Thyroid gland (tissue), 4 donors: ENCODE data around the gene FOXP1. TPM values are rescaled to one million over a fixed set of nuclear protein-coding genes. Genes with fewer than 3 reads are reported as not detected.
A peak's percentile ranks its signal among the peaks of the same experiment; 100 is the strongest.

Experiments
- DNase-seq, 2 donors: peaks; one replicate each; pipeline ENCODE4 v3.0.0-alpha.2; 2019
- H3K27ac ChIP-seq, 3 donors: fragments of 200-600 bp; sonication (generic); 1 replicate in 2 of 3; 2 replicates in 1 of 3; pipeline ENCODE4 v1.5.1; 2016 to 2019; ENCODE audit warnings: mild to moderate bottlenecking in 1 of 3, moderate library complexity in 1 of 3
- H3K27me3 ChIP-seq: fragments of 200-600 bp; sonication (generic); one replicate; pipeline ENCODE4 v1.5.1; 2019
- H3K36me3 ChIP-seq, 2 donors: fragments of 200-600 bp; sonication (generic); one replicate each; pipeline ENCODE4 v1.5.1; 2016 to 2019
- H3K4me1 ChIP-seq, 2 donors: fragments of 200-600 bp; sonication (generic); one replicate each; pipeline ENCODE4 v1.5.1; 2017 to 2019
- H3K4me3 ChIP-seq, 3 donors: fragments of 200-600 bp; sonication (generic); replicated peaks in 1 of 3; 1 replicate in 2 of 3; 2 replicates in 1 of 3; pipeline ENCODE4 v1.5.1; 2016; ENCODE audit warnings: mild to moderate bottlenecking in 1 of 3
- H3K9me3 ChIP-seq: fragments of 200-600 bp; sonication (generic); one replicate; pipeline ENCODE4 v1.5.1; 2017
- POLR2A ChIP-seq, 2 donors: fragments of 450-650 bp; IDR thresholded peaks; one replicate each; pipeline ENCODE4 v1.6.1; 2017; ENCODE audit warnings: antibody characterized with exemption in 2 of 2, mild to moderate bottlenecking in 2 of 2, moderate library complexity in 1 of 2
- WGBS, 2 donors: methylation state at CpG; one replicate each; pipeline ENCODE4 v1.1.5; 2017; 5-methylcytosine and 5-hydroxymethylcytosine counted together
- intact Hi-C: fragments of 100-400 bp; cut with DNase I; formaldehyde crosslinking; loops from one replicate; pipeline ENCODE4 v1.15.1; 2023
- total RNA-seq, 4 donors: library from RNA; depleted of rRNA; stranded (reverse); fragments of >200 nt; gene quantifications; one replicate each; pipeline ENCODE4 v1.2.3, GENCODE V29; 2016
- TF ChIP-seq, protein P1 (sequence below), 6 experiments: fragments of 200-600 bp in 3 of 6; fragments of 450-650 bp in 3 of 6; sonication (generic) in 3 of 6; IDR thresholded peaks; one replicate each; pipeline ENCODE4 v1.5.1; 2016 to 2019; ENCODE audit warnings: antibody characterized with exemption in 6 of 6, mild to moderate bottlenecking in 2 of 6, inconsistent platforms in 1 of 6, moderate library complexity in 1 of 6

Gene FOXP1
- total RNA-seq, 4 donors from 2014 or later, result 111 to 187 (median 141) TPM

DNA sequence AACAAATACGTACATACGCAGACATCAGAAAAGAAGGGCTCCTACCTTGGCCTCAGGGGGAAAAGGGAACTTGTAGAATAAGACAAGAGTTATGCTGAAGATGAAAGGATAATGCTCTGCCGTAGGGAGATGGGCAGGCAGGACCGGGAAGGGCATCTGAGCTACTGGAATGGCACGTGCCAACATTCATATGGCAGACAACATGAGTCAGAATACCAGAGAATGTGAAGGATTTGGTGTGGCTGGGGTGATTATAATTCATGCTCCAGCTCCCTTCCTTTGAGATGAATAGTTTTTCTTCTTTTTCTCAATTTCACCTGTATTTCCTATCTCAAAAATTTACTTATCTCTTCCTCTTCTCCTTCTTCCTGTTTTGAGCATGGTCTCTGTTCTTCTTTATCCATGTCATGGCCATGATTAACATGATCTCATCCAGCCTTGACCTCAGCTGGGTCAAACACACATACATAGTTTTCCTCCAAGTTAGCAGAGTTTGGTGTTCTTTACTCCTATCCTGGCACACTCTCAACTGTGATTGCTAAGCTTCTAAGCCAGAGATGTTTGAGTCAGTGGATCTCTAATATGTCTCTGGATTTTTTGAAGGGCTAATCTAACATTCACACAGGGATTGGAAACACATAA is 507.0 kb downstream of the FOXP1 start:
- WGBS, 2 donors, result 96 to 97% methylated on average over 5 of the region's 5 CpGs

GRCh38 chr3:71075494-71075893 is 508.0 kb downstream of the FOXP1 start:
- Histone ChIP-seq H3K4me3 (no peak overlapping the region), H3K27me3 (no peaks in the 10 kb centered on the region), H3K27ac (no peak overlapping the region), H3K36me3 (no peaks in the 10 kb centered on the region), H3K9me3 (no peaks in the 10 kb centered on the region), H3K4me1 (peaks cover 10 to 15% of the 10 kb centered on the region in 2 donors)
- 96 to 98% methylated on average over 2 of the region's 2 CpGs for WGBS, 2 donors
- DNase-seq, result no peak
- intact Hi-C loops, result no loop called here
- no peak for TF ChIP-seq POLR2A (IDR thresholded peaks at IDR 0.05)
- TF ChIP-seq, protein P1, sequence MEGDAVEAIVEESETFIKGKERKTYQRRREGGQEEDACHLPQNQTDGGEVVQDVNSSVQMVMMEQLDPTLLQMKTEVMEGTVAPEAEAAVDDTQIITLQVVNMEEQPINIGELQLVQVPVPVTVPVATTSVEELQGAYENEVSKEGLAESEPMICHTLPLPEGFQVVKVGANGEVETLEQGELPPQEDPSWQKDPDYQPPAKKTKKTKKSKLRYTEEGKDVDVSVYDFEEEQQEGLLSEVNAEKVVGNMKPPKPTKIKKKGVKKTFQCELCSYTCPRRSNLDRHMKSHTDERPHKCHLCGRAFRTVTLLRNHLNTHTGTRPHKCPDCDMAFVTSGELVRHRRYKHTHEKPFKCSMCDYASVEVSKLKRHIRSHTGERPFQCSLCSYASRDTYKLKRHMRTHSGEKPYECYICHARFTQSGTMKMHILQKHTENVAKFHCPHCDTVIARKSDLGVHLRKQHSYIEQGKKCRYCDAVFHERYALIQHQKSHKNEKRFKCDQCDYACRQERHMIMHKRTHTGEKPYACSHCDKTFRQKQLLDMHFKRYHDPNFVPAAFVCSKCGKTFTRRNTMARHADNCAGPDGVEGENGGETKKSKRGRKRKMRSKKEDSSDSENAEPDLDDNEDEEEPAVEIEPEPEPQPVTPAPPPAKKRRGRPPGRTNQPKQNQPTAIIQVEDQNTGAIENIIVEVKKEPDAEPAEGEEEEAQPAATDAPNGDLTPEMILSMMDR (IDR thresholded peaks at IDR 0.05), result no peak

More for the DNA sequence above, 507.0 kb downstream of the FOXP1 start:
- Histone ChIP-seq H3K36me3 (no peaks in the 10 kb centered on the region), H3K9me3 (no peaks in the 10 kb centered on the region), H3K4me3 (no peak overlapping the region), H3K27me3 (no peaks in the 10 kb centered on the region), H3K4me1 (peaks cover 1 to 7% of the 10 kb centered on the region in 2 donors), H3K27ac (no peak overlapping the region)
- DNase-seq, result no peak
- TF ChIP-seq, protein P1 (IDR thresholded peaks at IDR 0.05), result no peak
- no peak for TF ChIP-seq POLR2A (IDR thresholded peaks at IDR 0.05)
- intact Hi-C loops, result no loop called here

- Histone ChIP-seq H3K4me3 (no peak overlapping the region), H3K27me3 (no peaks in the 10 kb centered on the region), H3K9me3 (no peaks in the 10 kb centered on the region), H3K4me1 (peaks cover 10 to 26% of the 10 kb centered on the region in 2 donors), H3K36me3 (no peaks in the 10 kb centered on the region), H3K27ac (no peak overlapping the region)
- DNase-seq, result no peak
- 88 to 90% methylated on average over 3 of the region's 3 CpGs for WGBS, 2 donors
- TF ChIP-seq POLR2A (IDR thresholded peaks at IDR 0.05), result no peak
- TF ChIP-seq, protein P1 (IDR thresholded peaks at IDR 0.05), result no peak
- intact Hi-C loops, result no loop called here
These were observed 509.1 kb downstream of the FOXP1 start for GRCh38 chr3:71074423-71074822.

- intact Hi-C loops, result no loop called here
- Histone ChIP-seq H3K4me1 (peaks cover 10 to 27% of the 10 kb centered on the region in 2 donors), H3K36me3 (no peaks in the 10 kb centered on the region), H3K9me3 (no peaks in the 10 kb centered on the region), H3K27ac (peak overlapping the region in 1 of 3 donors; percentile 30), H3K27me3 (no peaks in the 10 kb centered on the region), H3K4me3 (no peak overlapping the region)
- WGBS, 2 donors, result 86 to 89% methylated on average over 4 of the region's 4 CpGs
- DNase-seq, result no peak
- no peak for TF ChIP-seq POLR2A (IDR thresholded peaks at IDR 0.05)
- TF ChIP-seq, protein P1 (IDR thresholded peaks at IDR 0.05), result no peak
These were observed 510.5 kb downstream of the FOXP1 start for GRCh38 chr3:71072986-71073385.

DNA sequence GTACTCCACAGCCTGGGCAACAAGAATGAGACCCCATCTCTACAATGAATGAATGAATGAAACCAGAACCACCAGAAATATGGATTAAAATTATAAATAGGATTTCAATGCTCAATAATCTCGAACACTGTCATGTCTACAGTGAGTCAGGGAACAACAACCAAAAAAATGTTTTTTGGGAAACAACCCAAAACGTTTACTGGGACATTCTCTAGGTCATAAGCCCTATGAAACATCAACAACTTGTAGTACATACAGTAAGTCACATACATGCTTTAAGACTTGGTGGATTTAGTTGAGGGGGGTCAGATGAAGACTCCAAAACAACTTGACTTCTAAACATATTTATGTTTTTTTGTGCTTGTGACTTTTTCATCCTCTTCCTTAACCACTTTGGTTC is 511.2 kb downstream of the FOXP1 start:
- intact Hi-C loops, result no loop called here
- DNase-seq, result no peak
- TF ChIP-seq, protein P1 (IDR thresholded peaks at IDR 0.05), result no peak
- TF ChIP-seq POLR2A (IDR thresholded peaks at IDR 0.05), result no peak
- Histone ChIP-seq H3K4me3 (no peak overlapping the region), H3K4me1 (peaks cover 11 to 28% of the 10 kb centered on the region in 2 donors), H3K9me3 (no peaks in the 10 kb centered on the region), H3K36me3 (no peaks in the 10 kb centered on the region), H3K27ac (peak overlapping the region in 1 of 3 donors; percentile 30), H3K27me3 (no peaks in the 10 kb centered on the region)
- 76 to 78% methylated on average over 2 of the region's 2 CpGs for WGBS, 2 donors
